Measurements from ENCODE around the gene KRTAP10-11. TPM values are rescaled to one million over a fixed set of nuclear protein-coding genes. Genes with fewer than 3 reads are reported as not detected.
"Not testable (repeated sequence)": the region's sequence is repeated elsewhere in the genome, so short reads cannot be mapped to it uniquely, and the experiment has no call there.

KRTAP10-11 gene
- total RNA-seq, 2 experiments from 2014 or later: not detected

GRCh38 chr21:44609193-44609592 lies 37.0 kb upstream of the KRTAP10-11 start:
- Mint-ChIP-seq H3K36me3 (ENCODE audit: low read depth) (peaks cover 3% of the 10 kb centered on the region), H3K27me3 (ENCODE audit: low read depth) (peaks cover 11% of the 10 kb centered on the region), H3K9me3 (ENCODE audit: insufficient read depth) (peaks cover 22% of the 10 kb centered on the region), H3K4me3 (no peak overlapping the region), H3K27ac (no peak overlapping the region), H3K4me1 (ENCODE audit: low read depth) (no peaks in the 10 kb centered on the region)
- POLR2A ChIA-PET: no interaction called here
- no peak for ATAC-seq
- no peak for DNase-seq
- CTCF ChIA-PET: interaction anchor here (0.9 kb wide), 1 partner anchor 156 kb away, joined by 3 read pairs; no protein-coding TSS in a partner anchor

- ATAC-seq, H3K27ac Mint-ChIP-seq: not testable (repeated sequence)
Measured at GRCh38 chr21:44610157-44610843, 35.9 kb upstream of the KRTAP10-11 start.

GRCh38 chr21:44611551-44611950 lies 34.7 kb upstream of the KRTAP10-11 start:
- H3K27ac Mint-ChIP-seq: no peak overlapping the region
- CTCF ChIA-PET: no interaction called here
- peaks cover 3% of the 10 kb centered on the region for H3K36me3 Mint-ChIP-seq (ENCODE audit: low read depth)

More at GRCh38 chr21:44610157-44610843, 35.9 kb upstream of the KRTAP10-11 start:
- H3K36me3 Mint-ChIP-seq (ENCODE audit: low read depth); DNase-seq; H3K27me3 Mint-ChIP-seq (ENCODE audit: low read depth); POLR2A ChIA-PET; H3K4me3 Mint-ChIP-seq; H3K4me1 Mint-ChIP-seq (ENCODE audit: low read depth): not testable (repeated sequence)
- CTCF ChIA-PET: interaction anchor here (0.9 to 1.1 kb wide), 2 partner anchors 155 to 350 kb away, joined by 3 to 4 read pairs; no protein-coding TSS in a partner anchor
- peaks cover 22% of the 10 kb centered on the region for H3K9me3 Mint-ChIP-seq (ENCODE audit: insufficient read depth)

GRCh38 chr21:44612029-44612486 lies 34.2 kb upstream of the KRTAP10-11 start, which contains the start of gene KRTAP10-8:
Gene KRTAP10-8 (plus strand): TSS chr21:44612079. CDS start chr21:44612101, 22 bp downstream.
- Mint-ChIP-seq H3K9me3 (ENCODE audit: insufficient read depth) (peaks cover 22% of the 10 kb centered on the region), H3K4me3 (no peak within 1 kb of the TSS), H3K27ac (no peak within 1 kb of the TSS), H3K4me1 (ENCODE audit: low read depth) (peaks cover 9% of the 10 kb centered on the region), H3K27me3 (ENCODE audit: low read depth) (peaks cover 2% of the 10 kb centered on the region), H3K36me3 (ENCODE audit: low read depth) (peaks cover 3% of the 10 kb centered on the region)
- ATAC-seq (no peak), DNase-seq (no peak)
- POLR2A ChIA-PET: no interaction called here
- CTCF ChIA-PET: no interaction called here

More at GRCh38 chr21:44611551-44611950, 34.7 kb upstream of the KRTAP10-11 start:
- DNase-seq (no peak), ATAC-seq (no peak)
- Mint-ChIP-seq H3K4me3 (no peak overlapping the region), H3K27me3 (ENCODE audit: low read depth) (peaks cover 4% of the 10 kb centered on the region), H3K4me1 (ENCODE audit: low read depth) (peaks cover 6% of the 10 kb centered on the region), H3K9me3 (ENCODE audit: insufficient read depth) (peaks cover 22% of the 10 kb centered on the region)
- POLR2A ChIA-PET: no interaction called here

- H3K9me3 Mint-ChIP-seq (ENCODE audit: insufficient read depth): peaks cover 22% of the 10 kb centered on the region
- CTCF ChIA-PET: no interaction called here
- POLR2A ChIA-PET: no interaction called here
Measured at GRCh38 chr21:44612669-44613229, 33.5 kb upstream of the KRTAP10-11 start.

GRCh38 chr21:44613386-44614155 lies 32.6 kb upstream of the KRTAP10-11 start:
- POLR2A ChIA-PET: no interaction called here
- Mint-ChIP-seq H3K27me3 (ENCODE audit: low read depth) (no peaks in the 10 kb centered on the region), H3K36me3 (ENCODE audit: low read depth) (peaks cover 8% of the 10 kb centered on the region), H3K9me3 (ENCODE audit: insufficient read depth) (peaks cover 27% of the 10 kb centered on the region), H3K27ac (no peak overlapping the region), H3K4me1 (ENCODE audit: low read depth) (peaks cover 19% of the 10 kb centered on the region), H3K4me3 (no peak overlapping the region)
- no peak for DNase-seq
- CTCF ChIA-PET: no interaction called here
- no peak for ATAC-seq

More at GRCh38 chr21:44612669-44613229, 33.5 kb upstream of the KRTAP10-11 start:
- ATAC-seq (no peak), DNase-seq (no peak)
- Mint-ChIP-seq H3K27me3 (ENCODE audit: low read depth) (peaks cover 1% of the 10 kb centered on the region), H3K36me3 (ENCODE audit: low read depth) (peaks cover 3% of the 10 kb centered on the region), H3K4me3 (no peak overlapping the region), H3K4me1 (ENCODE audit: low read depth) (peaks cover 12% of the 10 kb centered on the region), H3K27ac (no peak overlapping the region)

GRCh38 chr21:44614161-44614631 lies 32.0 kb upstream of the KRTAP10-11 start:
- DNase-seq: no peak
- Mint-ChIP-seq H3K27ac (no peak overlapping the region), H3K36me3 (ENCODE audit: low read depth) (peaks cover 15% of the 10 kb centered on the region), H3K4me3 (no peak overlapping the region), H3K9me3 (ENCODE audit: insufficient read depth) (peaks cover 32% of the 10 kb centered on the region), H3K27me3 (ENCODE audit: low read depth) (no peaks in the 10 kb centered on the region), H3K4me1 (ENCODE audit: low read depth) (peaks cover 26% of the 10 kb centered on the region)
- POLR2A ChIA-PET: no interaction called here
- CTCF ChIA-PET: no interaction called here
- no peak for ATAC-seq

- POLR2A ChIA-PET: no interaction called here
- no peak overlapping the region for H3K27ac Mint-ChIP-seq
- peaks cover 32% of the 10 kb centered on the region for H3K9me3 Mint-ChIP-seq (ENCODE audit: insufficient read depth)
- no peak overlapping the region for H3K4me3 Mint-ChIP-seq
- ATAC-seq: no peak
- no peaks in the 10 kb centered on the region for H3K27me3 Mint-ChIP-seq (ENCODE audit: low read depth)
- H3K36me3 Mint-ChIP-seq (ENCODE audit: low read depth): peaks cover 20% of the 10 kb centered on the region
- H3K4me1 Mint-ChIP-seq (ENCODE audit: low read depth): peaks cover 33% of the 10 kb centered on the region
- no peak for DNase-seq
- CTCF ChIA-PET: no interaction called here
Measured at GRCh38 chr21:44614961-44615391, 31.2 kb upstream of the KRTAP10-11 start.

- Mint-ChIP-seq H3K36me3 (ENCODE audit: low read depth) (peaks cover 22% of the 10 kb centered on the region), H3K9me3 (ENCODE audit: insufficient read depth) (peaks cover 32% of the 10 kb centered on the region), H3K4me3 (no peak overlapping the region), H3K4me1 (ENCODE audit: low read depth) (peaks cover 33% of the 10 kb centered on the region), H3K27ac (no peak overlapping the region), H3K27me3 (ENCODE audit: low read depth) (no peaks in the 10 kb centered on the region)
- ATAC-seq: no peak
- CTCF ChIA-PET: no interaction called here
- DNase-seq: no peak
- POLR2A ChIA-PET: no interaction called here
Measured at GRCh38 chr21:44615466-44615865, 30.7 kb upstream of the KRTAP10-11 start.

- peaks cover 32% of the 10 kb centered on the region for H3K9me3 Mint-ChIP-seq (ENCODE audit: insufficient read depth)
- H3K27me3 Mint-ChIP-seq (ENCODE audit: low read depth): no peaks in the 10 kb centered on the region
- H3K27ac Mint-ChIP-seq: no peak overlapping the region
- POLR2A ChIA-PET: no interaction called here
- DNase-seq: no peak
- H3K4me1 Mint-ChIP-seq (ENCODE audit: low read depth): peaks cover 33% of the 10 kb centered on the region
- CTCF ChIA-PET: no interaction called here
- no peak overlapping the region for H3K4me3 Mint-ChIP-seq
- ATAC-seq: no peak
- H3K36me3 Mint-ChIP-seq (ENCODE audit: low read depth): peaks cover 28% of the 10 kb centered on the region
Measured at GRCh38 chr21:44615911-44616590, 30.2 kb upstream of the KRTAP10-11 start.

- Mint-ChIP-seq H3K9me3 (ENCODE audit: insufficient read depth) (peaks cover 28% of the 10 kb centered on the region), H3K27ac (no peak overlapping the region), H3K36me3 (ENCODE audit: low read depth) (peaks cover 28% of the 10 kb centered on the region), H3K4me1 (ENCODE audit: low read depth) (peaks cover 33% of the 10 kb centered on the region), H3K4me3 (no peak overlapping the region), H3K27me3 (ENCODE audit: low read depth) (no peaks in the 10 kb centered on the region)
- CTCF ChIA-PET: no interaction called here
- POLR2A ChIA-PET: no interaction called here
- ATAC-seq: no peak
- DNase-seq: no peak
Measured at GRCh38 chr21:44616591-44616926, 29.7 kb upstream of the KRTAP10-11 start.

Measured in activated CD8-positive, alpha-beta T cell treated with anti-CD3 and anti-CD28 coated beads, Interleukin-2, amount 10 ng/mL, durations not matched to agents 7 days and 5 days (primary cell).